Activated T-cell treated with anti-CD3 and anti-CD28 coated beads for 4 hours (primary cell): ENCODE data around the gene PAEP.

Source experiments
- DNase-seq: peaks from one replicate; pipeline ENCODE4 v3.0.0-alpha.2; 2020

The PAEP gene

DNA sequence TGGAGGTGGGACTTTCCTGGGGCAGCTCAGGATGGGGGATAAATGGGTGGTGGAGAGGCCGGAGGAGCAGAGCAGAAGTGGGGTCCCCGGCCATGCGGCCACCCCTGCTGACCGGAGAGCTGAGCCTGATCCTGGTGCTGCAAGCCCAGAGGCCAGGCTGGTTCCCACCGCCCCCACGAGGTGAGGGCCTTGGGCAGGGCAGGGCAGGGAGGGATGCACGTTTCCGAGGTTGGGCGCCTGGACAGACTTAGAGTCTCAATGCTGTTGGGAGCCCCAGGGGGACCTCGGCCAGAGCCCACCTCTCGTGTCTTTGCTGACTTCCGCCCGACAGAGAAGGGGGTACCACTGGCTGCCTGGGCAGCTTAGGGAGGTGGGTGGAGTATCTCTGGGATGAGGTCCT lies 10.1 kb upstream of the PAEP start:
- no peak for DNase-seq

GRCh38 chr9:135552021-135552697 lies 9.4 kb upstream of the PAEP start:
- DNase-seq = no peak

DNA sequence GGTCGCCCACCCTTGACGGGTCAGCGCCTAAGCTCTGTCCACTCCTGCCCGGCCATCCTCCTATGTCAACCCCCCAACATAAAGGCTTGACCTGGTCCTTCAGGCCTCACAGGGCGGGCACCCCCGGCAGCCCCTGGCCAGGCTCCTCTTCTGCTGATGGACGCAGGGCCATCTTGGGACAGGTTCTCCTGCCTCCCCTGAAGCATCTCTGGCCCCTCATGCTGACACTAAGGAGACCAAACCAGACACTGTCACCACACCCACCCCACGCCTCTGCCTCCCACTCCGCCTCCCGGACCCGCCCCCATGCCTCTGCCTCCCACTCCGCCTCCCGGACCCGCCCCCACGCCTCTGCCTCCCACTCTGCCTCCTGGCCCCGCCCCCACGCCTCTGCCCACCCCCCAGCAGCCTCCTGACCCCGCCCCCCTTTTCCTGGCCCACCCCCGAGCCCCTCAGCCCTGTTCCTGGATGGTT lies 8.8 kb upstream of the PAEP start:
- no peak for DNase-seq

GRCh38 chr9:135554718-135555117 lies 6.8 kb upstream of the PAEP start:
- no peak for DNase-seq

DNA sequence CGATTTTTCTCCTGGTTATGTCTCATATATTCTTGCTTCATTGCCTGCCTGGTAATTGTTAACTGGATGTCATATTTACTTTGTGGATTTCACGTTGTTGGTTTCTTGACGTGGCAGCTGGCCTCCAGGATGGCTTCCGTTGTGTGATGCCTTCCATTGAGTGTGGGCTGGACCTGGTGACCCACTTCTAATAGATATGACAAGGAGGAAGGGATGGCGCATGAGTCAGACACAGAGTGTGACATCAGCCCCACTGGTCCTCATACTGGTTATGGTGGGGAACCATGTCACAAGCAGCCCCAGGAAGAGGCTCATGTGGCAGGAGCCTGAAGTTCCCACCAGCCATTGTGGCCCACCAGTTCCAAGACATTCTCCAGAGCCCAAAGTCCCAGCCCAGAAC lies 6.4 kb upstream of the PAEP start:
- DNase-seq = no peak

GRCh38 chr9:135555910-135556309 lies 5.6 kb upstream of the PAEP start:
- no peak for DNase-seq

GRCh38 chr9:135559606-135560005 lies 1.9 kb upstream of the PAEP start:
- DNase-seq = no peak

GRCh38 chr9:135562235-135562745 lies 734 bp downstream of the PAEP start:
- no peak for DNase-seq

GRCh38 chr9:135563039-135563476 lies 1.5 kb downstream of the PAEP start:
- DNase-seq = no peak

DNA sequence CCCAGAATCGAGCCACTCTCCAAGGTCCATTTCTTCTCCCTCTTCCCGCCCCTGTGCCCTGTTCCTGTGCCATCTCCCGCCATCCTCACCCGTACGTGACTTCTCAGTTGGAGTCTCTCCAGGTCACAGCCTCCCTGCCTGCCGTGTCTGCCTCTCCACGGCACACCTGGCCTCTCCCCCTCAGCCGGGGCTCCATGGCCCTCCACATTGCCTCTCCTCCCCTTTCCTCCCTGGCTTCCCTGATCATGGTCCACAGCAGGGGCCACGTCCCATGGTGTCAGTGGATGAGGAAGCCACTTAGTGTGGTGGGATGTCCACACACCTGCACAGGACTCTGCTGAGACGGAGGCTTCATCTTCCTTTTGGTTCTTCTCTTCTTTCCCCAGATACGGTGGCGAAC lies 2.3 kb downstream of the PAEP start:
- DNase-seq = no peak

- no peak for DNase-seq
Observed at GRCh38 chr9:135565141-135565628, 3.6 kb downstream of the PAEP start.

DNA sequence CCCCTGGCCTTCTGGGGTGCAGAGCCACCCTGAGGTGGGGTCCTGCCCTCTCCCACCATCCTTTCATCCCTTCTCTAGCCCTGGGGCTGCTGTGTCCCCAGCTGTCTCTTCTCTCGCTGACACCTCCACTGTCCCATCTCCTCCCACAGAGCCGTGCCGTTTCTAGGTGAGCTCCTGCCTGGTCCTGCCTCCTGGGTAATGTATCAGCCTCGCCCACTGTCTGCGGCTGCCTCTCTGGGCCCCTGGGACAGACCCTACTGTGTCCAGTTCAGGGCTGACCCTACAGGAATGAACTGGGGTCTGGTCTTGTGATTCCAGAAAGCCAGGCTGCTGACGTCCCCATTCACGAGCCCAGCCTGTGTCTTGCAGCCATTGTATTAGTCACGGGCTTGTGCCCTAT lies 4.1 kb downstream of the PAEP start:
- DNase-seq = no peak

- DNase-seq = no peak
Observed at GRCh38 chr9:135566552-135566951, 5.0 kb downstream of the PAEP start.

- DNase-seq = no peak
Observed at GRCh38 chr9:135567311-135567710, 5.8 kb downstream of the PAEP start.

DNA sequence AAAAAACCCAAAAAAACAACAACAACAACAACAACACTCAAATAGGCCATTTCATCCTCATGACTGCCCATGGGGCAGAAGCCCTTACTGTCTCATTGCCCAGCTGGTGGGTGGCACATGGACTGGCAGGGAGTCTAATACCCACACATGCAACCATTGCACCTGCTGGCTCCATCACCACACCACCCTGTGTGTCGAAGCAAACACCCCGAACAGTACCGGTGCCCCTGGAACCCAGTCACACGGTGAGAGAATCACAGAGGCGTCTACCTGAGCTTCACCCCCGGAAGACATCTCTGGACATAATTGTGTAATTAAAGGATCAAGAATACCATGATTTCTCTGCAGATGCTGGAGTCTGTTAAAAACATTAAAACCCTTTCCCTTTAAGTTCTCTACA lies 6.5 kb downstream of the PAEP start:
- no peak for DNase-seq

DNA sequence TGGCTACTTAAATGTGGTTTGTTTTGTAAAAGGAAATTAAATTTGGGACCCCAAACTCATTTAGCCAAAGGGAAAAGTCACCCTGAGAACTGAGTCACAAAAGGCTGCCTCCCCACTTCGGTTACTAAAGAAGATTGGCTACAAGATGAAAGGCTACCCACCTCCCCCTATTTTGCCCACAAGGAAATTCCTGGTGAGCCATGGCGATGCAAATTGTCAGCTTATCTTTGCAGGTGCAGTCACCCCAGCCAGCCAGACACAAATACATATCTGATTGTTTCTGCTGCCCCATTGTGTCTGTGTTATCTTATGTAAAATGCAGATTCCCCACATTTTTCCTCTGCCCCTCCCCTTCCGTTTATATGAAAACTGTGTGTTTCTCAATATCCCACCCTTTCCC lies 8.9 kb downstream of the PAEP start:
- DNase-seq = no peak

- DNase-seq = no peak
Observed at GRCh38 chr9:135572233-135572632, 10.7 kb downstream of the PAEP start.

DNA sequence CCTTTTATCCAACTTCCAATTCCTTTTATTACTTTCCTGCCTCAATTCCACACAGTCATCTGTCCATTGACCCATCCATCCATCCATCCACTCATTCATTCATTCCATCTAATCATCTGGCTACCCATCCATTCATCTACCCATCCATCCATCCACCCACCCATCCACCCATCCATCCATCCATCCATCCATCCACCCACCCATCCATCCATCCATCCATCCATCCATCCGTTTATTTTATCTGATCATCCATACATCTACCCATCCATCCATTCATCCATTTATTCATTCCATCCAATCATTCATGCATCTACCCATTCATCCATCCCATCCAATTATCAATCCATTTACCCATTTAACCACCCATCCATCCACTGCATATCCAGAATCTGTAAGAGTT lies 11.6 kb downstream of the PAEP start:
- no peak for DNase-seq

GRCh38 chr9:135574331-135574730 lies 12.8 kb downstream of the PAEP start:
- no peak for DNase-seq

GRCh38 chr9:135574943-135575342 lies 13.4 kb downstream of the PAEP start:
- DNase-seq = no peak

DNA sequence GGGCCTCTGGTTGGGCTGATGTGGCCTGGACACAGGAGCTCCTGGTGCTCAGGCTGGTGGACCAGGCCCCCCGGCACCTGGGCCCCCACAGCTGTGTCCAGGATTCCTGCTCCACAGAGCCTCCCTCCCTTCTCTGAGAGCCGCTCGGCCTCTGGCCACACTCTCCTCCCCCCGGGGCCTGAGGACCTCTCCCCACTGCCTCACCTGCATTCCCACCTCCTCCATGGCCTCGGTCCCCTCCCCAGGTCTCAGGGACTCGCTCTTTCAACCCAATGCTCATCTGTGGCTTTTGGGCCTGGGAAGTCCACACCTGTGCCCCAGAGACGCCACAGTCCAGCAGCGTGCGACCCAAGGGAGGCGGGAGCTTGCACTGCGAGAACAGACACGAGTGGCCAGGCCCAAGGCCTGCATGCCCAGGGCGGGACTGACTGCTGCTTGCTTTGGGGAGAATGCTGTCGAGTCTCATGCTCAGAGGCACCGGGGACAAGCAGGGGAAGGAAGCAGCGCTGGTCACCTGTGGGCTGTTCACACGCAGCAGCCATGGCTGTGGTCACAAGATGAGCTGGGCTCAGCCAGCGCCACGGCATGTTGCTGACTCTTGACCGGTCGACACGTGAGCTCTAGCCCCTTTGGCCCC lies 14.6 kb downstream of the PAEP start:
- no peak for DNase-seq

- DNase-seq = no peak
Observed at GRCh38 chr9:135577256-135577655, 15.7 kb downstream of the PAEP start.

GRCh38 chr9:135579356-135579755 lies 17.8 kb downstream of the PAEP start:
- DNase-seq = no peak

DNA sequence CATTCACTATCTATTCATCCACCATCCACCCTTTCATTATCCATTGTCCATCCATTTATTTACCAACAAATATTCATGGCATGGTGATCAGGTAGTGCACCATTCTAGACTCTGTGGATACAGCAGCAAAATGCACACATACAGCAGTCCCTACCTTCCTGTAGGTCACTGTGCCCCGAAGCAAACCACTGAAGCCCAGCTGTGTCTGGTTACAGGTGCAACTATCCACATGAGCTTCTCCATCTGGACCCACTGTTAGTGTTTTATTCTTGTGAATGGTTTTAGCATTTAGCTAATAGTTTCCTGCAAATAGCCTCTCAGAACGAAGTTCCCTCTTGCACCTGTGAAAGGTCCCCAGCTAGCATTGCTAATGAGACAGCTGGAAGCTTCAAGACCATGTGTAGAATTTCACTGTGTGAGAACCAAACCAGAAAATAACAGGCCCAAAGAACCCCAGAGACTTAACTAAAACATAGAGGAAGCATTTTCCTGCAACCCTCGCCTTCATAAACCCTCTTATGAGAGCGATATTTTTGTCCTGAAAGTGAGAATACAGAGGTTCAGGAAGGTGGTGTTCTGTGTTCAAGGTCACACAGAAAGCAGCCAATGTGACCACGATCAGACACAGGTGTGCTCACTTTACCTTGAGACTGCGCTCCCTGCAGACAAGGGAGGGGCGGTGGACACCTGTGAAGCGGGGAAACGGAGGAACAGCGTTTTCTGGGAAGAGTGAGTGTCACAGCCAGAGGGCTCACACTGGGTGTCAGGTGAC lies 18.5 kb downstream of the PAEP start:
- DNase-seq = no peak
